Measurements from ENCODE around the gene POLE2.

- TF ChIP-seq POLR2A (IDR thresholded peaks at IDR 0.05; ENCODE audit: low read length) (no peak), GATA1 (IDR thresholded peaks at IDR 0.05; ENCODE audit: low read depth, low read length) (no peak)
These were observed 4.3 kb upstream of the POLE2 start for GRCh38 chr14:49692193-49692757.
